Left colon (tissue), 2 donors: ENCODE measurements around the gene PON1. TPM values are rescaled to one million over a fixed set of nuclear protein-coding genes. Genes with fewer than 3 reads are reported as not detected.
A peak's percentile ranks its signal among the peaks of the same experiment; 100 is the strongest.

Experiments
- ATAC-seq: fragments of 200-7000 bp; cut with Tn5 transposase; one replicate; pipeline ENCODE4 v1.9.1; 2020; ENCODE audit warnings: mild to moderate bottlenecking, moderate library complexity
- DNase-seq, 2 donors: peaks; one replicate each; pipeline ENCODE4 v3.0.0-alpha.2; 2020
- intact Hi-C, 2 donors: fragments of 100-400 bp; cut with DNase I in 1 of 2; cut with micrococcal nuclease in 1 of 2; formaldehyde crosslinking; loops; one replicate each; pipeline versions ENCODE4 v1.11.2 to v1.14.0; 2022; cut with DNase I, micrococcal nuclease
- long read RNA-seq: library from polyadenylated mRNA; unstranded; transcript quantifications from one replicate; pipeline ENCODE4 v2.0.0, GENCODE V29; 2021
- total RNA-seq, 2 donors: library from RNA; stranded (reverse); fragmentation: NEBNext Ultra II Directional; extraction: Animal tissue kit (Norgen Biotek cat#: 25700); gene quantifications; one replicate each; pipeline ENCODE4 v1.2.1, GENCODE V29; 2021
- donor health status: DM: no; HTN: no; CAD: no.
- donor health status: DM: yes; HTN: yes; CAD: no.

The PON1 gene
- total RNA-seq: not detected
- long read RNA-seq: 0 reads

- intact Hi-C loops: no loop called here
- peak in 1 of 2 donors; percentile 13 for DNase-seq
- peak; percentile 62 for ATAC-seq
Measured at GRCh38 chr7:95324431-95324830, at the start of gene PON1. Gene PON1 (minus strand): TSS chr7:95324532. CDS start chr7:95324475, 57 bp downstream.

GRCh38 chr7:95373323-95373722 lies 49.0 kb upstream of the PON1 start:
- ATAC-seq (no peak), DNase-seq (no peak)
- intact Hi-C loops: no loop called here

- ATAC-seq: no peak
- DNase-seq: no peak
- intact Hi-C loops: no loop called here
Measured at GRCh38 chr7:95368235-95368634, 43.9 kb upstream of the PON1 start.

- no peak for ATAC-seq
Measured at GRCh38 chr7:95367606-95368005, 43.3 kb upstream of the PON1 start.

GRCh38 chr7:95365151-95365550 lies 40.8 kb upstream of the PON1 start:
- DNase-seq (no peak), ATAC-seq (no peak)
- intact Hi-C loops: no loop called here

More at GRCh38 chr7:95367606-95368005, 43.3 kb upstream of the PON1 start:
- intact Hi-C loops: no loop called here
- no peak for DNase-seq

GRCh38 chr7:95357623-95358022 lies 33.3 kb upstream of the PON1 start:
- intact Hi-C loops: no loop called here
- no peak for DNase-seq
- no peak for ATAC-seq

GRCh38 chr7:95342642-95343307 lies 18.4 kb upstream of the PON1 start:
- intact Hi-C loops: no loop called here
- ATAC-seq (no peak), DNase-seq (no peak)

GRCh38 chr7:95342029-95342428 lies 17.7 kb upstream of the PON1 start:
- no peak for ATAC-seq
- intact Hi-C loops: no loop called here

GRCh38 chr7:95340491-95340890 lies 16.2 kb upstream of the PON1 start:
- intact Hi-C loops: no loop called here
- ATAC-seq (no peak), DNase-seq (no peak)

More at GRCh38 chr7:95342029-95342428, 17.7 kb upstream of the PON1 start:
- no peak for DNase-seq

- no peak for DNase-seq
- intact Hi-C loops: no loop called here
- ATAC-seq: no peak
Measured at GRCh38 chr7:95338832-95339231, 14.5 kb upstream of the PON1 start.

GRCh38 chr7:95335093-95335492 lies 10.8 kb upstream of the PON1 start:
- intact Hi-C loops: no loop called here
- ATAC-seq (no peak), DNase-seq (no peak)

- intact Hi-C loops: no loop called here
- DNase-seq: no peak
- no peak for ATAC-seq
Measured at GRCh38 chr7:95334447-95334846, 10.1 kb upstream of the PON1 start.

GRCh38 chr7:95330961-95331337 lies 6.6 kb upstream of the PON1 start:
- no peak for ATAC-seq
- intact Hi-C loops: no loop called here
- no peak for DNase-seq

- ATAC-seq (peak; percentile 55), DNase-seq (no peak)
- intact Hi-C loops: no loop called here
Measured at GRCh38 chr7:95330204-95330960, 6.0 kb upstream of the PON1 start.

GRCh38 chr7:95327356-95327755 lies 3.0 kb upstream of the PON1 start:
- intact Hi-C loops: no loop called here
- no peak for DNase-seq
- no peak for ATAC-seq

GRCh38 chr7:95323410-95324129 lies 762 bp downstream of the PON1 start:
- no peak for DNase-seq
- no peak for ATAC-seq
- intact Hi-C loops: no loop called here

GRCh38 chr7:95322854-95323253 lies 1.5 kb downstream of the PON1 start:
- ATAC-seq (no peak), DNase-seq (no peak)
- intact Hi-C loops: no loop called here

- ATAC-seq (no peak), DNase-seq (no peak)
- intact Hi-C loops: no loop called here
Measured at GRCh38 chr7:95322396-95322795, 1.9 kb downstream of the PON1 start.

GRCh38 chr7:95321720-95322119 lies 2.6 kb downstream of the PON1 start:
- DNase-seq (no peak), ATAC-seq (no peak)
- intact Hi-C loops: no loop called here

GRCh38 chr7:95320651-95321050 lies 3.7 kb downstream of the PON1 start:
- intact Hi-C loops: no loop called here
- ATAC-seq: no peak
- no peak for DNase-seq
